ENCODE results near the gene TMEM179. TPM values are rescaled to one million over a fixed set of nuclear protein-coding genes. Genes with fewer than 3 reads are reported as not detected.

The TMEM179 gene
- total RNA-seq, 4 donors from 2014 or later, result 1.1 to 10.5 (median 1.4) TPM; not detected in 1

- no peaks in the 10 kb centered on the region for H3K9me3 ChIP-seq
- no peak overlapping the region for H3K4me3 ChIP-seq
- H3K27me3 ChIP-seq, result peaks cover 25% of the 10 kb centered on the region
- no peak for DNase-seq
- no peaks in the 10 kb centered on the region for H3K36me3 ChIP-seq
- no peak overlapping the region for H3K27ac ChIP-seq
- TF ChIP-seq EP300 (IDR thresholded peaks at IDR 0.05; ENCODE audit: low read depth) (no peak), POLR2AphosphoS5 (IDR thresholded peaks at IDR 0.05) (no peak), CTCF (IDR thresholded peaks at IDR 0.05) (no peak), POLR2A (IDR thresholded peaks at IDR 0.05) (no peak)
- peaks cover 0 to 12% (median 10%) of the 10 kb centered on the region in 4 donors for H3K4me1 ChIP-seq
- WGBS, 2 donors (ENCODE audit: low coverage in 1 of 2), result 72% methylated on average over 8 of the region's 11 CpGs; no CpG with 5 or more reads in 1 of the 2 donors
- in situ Hi-C loops (cut with MboI; ENCODE audit: low pct_ligation_motif_present in 1 of 4, low pct_unique_long_range_greater_than_20kb in 1 of 4, low sequenced_read_pairs in 3 of 4) (loop anchor here (25.0 kb wide), 1 partner anchor 435 kb away; the partner anchor contains the start of gene KIF26A (in 4 of the 4)), intact Hi-C loops (cut with DNase I; ENCODE audit: low total_unique reads) (no loop called here)
These were observed 32.4 kb downstream of the TMEM179 start for GRCh38 chr14:104572024-104572626.

- intact Hi-C loops (cut with DNase I; ENCODE audit: low total_unique reads), result no loop called here
- peaks cover 33% of the 10 kb centered on the region for H3K27me3 ChIP-seq
These were observed 33.3 kb downstream of the TMEM179 start for GRCh38 chr14:104571246-104571645.

GRCh38 chr14:104569435-104569834, 35.1 kb downstream of the TMEM179 start:
- DNase-seq, result no peak
- no peaks in the 10 kb centered on the region for H3K9me3 ChIP-seq
- H3K36me3 ChIP-seq, result no peaks in the 10 kb centered on the region
- H3K4me3 ChIP-seq, result no peak overlapping the region
- WGBS, 2 donors (ENCODE audit: low coverage in 1 of 2), result 58 to 60% methylated on average over 1 to 10 of the region's 10 CpGs
- TF ChIP-seq POLR2AphosphoS5 (IDR thresholded peaks at IDR 0.05) (no peak), EP300 (IDR thresholded peaks at IDR 0.05; ENCODE audit: low read depth) (no peak), POLR2A (IDR thresholded peaks at IDR 0.05) (no peak), CTCF (IDR thresholded peaks at IDR 0.05) (no peak)
- H3K27ac ChIP-seq, result no peak overlapping the region
- peaks cover 51% of the 10 kb centered on the region for H3K27me3 ChIP-seq
- H3K4me1 ChIP-seq, result no peaks in the 10 kb centered on the region
- in situ Hi-C loops (cut with MboI; ENCODE audit: low pct_ligation_motif_present in 1 of 4, low pct_unique_long_range_greater_than_20kb in 1 of 4, low sequenced_read_pairs in 3 of 4), result loop anchor here (25.0 kb wide), 1 partner anchor 432 kb away; the partner anchor contains the start of gene KIF26A (in 4 of the 4)
- intact Hi-C loops (cut with DNase I; ENCODE audit: low total_unique reads), result no loop called here

More at GRCh38 chr14:104571246-104571645, 33.3 kb downstream of the TMEM179 start:
- H3K4me3 ChIP-seq, result no peak overlapping the region
- H3K27ac ChIP-seq, result no peak overlapping the region
- TF ChIP-seq CTCF (IDR thresholded peaks at IDR 0.05) (no peak), POLR2A (IDR thresholded peaks at IDR 0.05) (no peak), POLR2AphosphoS5 (IDR thresholded peaks at IDR 0.05) (no peak), EP300 (IDR thresholded peaks at IDR 0.05; ENCODE audit: low read depth) (no peak)
- peaks cover 0 to 5% (median 4%) of the 10 kb centered on the region in 4 donors for H3K4me1 ChIP-seq
- H3K36me3 ChIP-seq, result no peaks in the 10 kb centered on the region
- H3K9me3 ChIP-seq, result no peaks in the 10 kb centered on the region
- 76% methylated on average over 16 of the region's 16 CpGs; no CpG with 5 or more reads in 1 of the 2 donors for WGBS, 2 donors (ENCODE audit: low coverage in 1 of 2)
- DNase-seq, result no peak
- in situ Hi-C loops (cut with MboI; ENCODE audit: low pct_ligation_motif_present in 1 of 4, low pct_unique_long_range_greater_than_20kb in 1 of 4, low sequenced_read_pairs in 3 of 4), result loop anchor here (25.0 kb wide), 1 partner anchor 434 kb away; the partner anchor contains the start of gene KIF26A (in 4 of the 4)

- no peak for DNase-seq
- Histone ChIP-seq H3K9me3 (no peaks in the 10 kb centered on the region), H3K27ac (no peak overlapping the region), H3K27me3 (peaks cover 59% of the 10 kb centered on the region), H3K4me1 (peaks cover 0 to 6% (median 0%) of the 10 kb centered on the region in 4 donors), H3K36me3 (no peaks in the 10 kb centered on the region), H3K4me3 (no peak overlapping the region)
- WGBS, 2 donors (ENCODE audit: low coverage in 1 of 2), result 72 to 82% methylated on average over 2 to 11 of the region's 11 CpGs
- intact Hi-C loops (cut with DNase I; ENCODE audit: low total_unique reads), result no loop called here
- in situ Hi-C loops (cut with MboI; ENCODE audit: low pct_ligation_motif_present in 1 of 4, low pct_unique_long_range_greater_than_20kb in 1 of 4, low sequenced_read_pairs in 3 of 4), result loop anchor here (25.0 kb wide), 1 partner anchor 431 kb away; the partner anchor contains the start of gene KIF26A (in 4 of the 4)
- TF ChIP-seq EP300 (IDR thresholded peaks at IDR 0.05; ENCODE audit: low read depth) (no peak), CTCF (IDR thresholded peaks at IDR 0.05) (no peak), POLR2A (IDR thresholded peaks at IDR 0.05) (no peak), POLR2AphosphoS5 (IDR thresholded peaks at IDR 0.05) (no peak)
These were observed 36.0 kb downstream of the TMEM179 start for GRCh38 chr14:104568620-104569019.
